WTC11 (cell line): ENCODE data around the gene UBE2N. TPM values are rescaled to one million over a fixed set of nuclear protein-coding genes. Genes with fewer than 3 reads are reported as not detected.
"Not testable (repeated sequence)": the region's sequence is repeated elsewhere in the genome, so short reads cannot be mapped to it uniquely, and the experiment has no call there.

ENCODE experiments used
- ATAC-seq: fragments of 200-7000 bp; cut with Tn5 transposase; 2 replicates; pipeline ENCODE4 v1.10.0; 2021; ENCODE audit warnings: mild to moderate bottlenecking, moderate library complexity
- CTCF ChIA-PET: fragments of 300-600 bp; sonication (Branson Sonifier 250); formaldehyde crosslinking; loops from one replicate; lab custom pipeline; 2021; ENCODE audit warnings: antibody characterized with exemption; lab: Charles Lee
- POLR2A ChIA-PET: fragments of 350-600 bp; sonication (Branson Sonifier 250); formaldehyde crosslinking; loops from one replicate; lab custom pipeline; 2021; ENCODE audit warnings: antibody characterized with exemption; lab: Charles Lee
- DNase-seq: peaks from one replicate; pipeline ENCODE4 v3.0.0; 2021; ENCODE audit warnings: low spot score
- H3K27ac Mint-ChIP-seq: 2 replicates; pipeline ENCODE4 v1.8.0; 2021; ENCODE audit warnings: mixed read lengths
- H3K27me3 Mint-ChIP-seq: 2 replicates; pipeline ENCODE4 v1.8.0; 2021; ENCODE audit warnings: low read depth, mild to moderate bottlenecking, moderate library complexity, mixed read lengths
- H3K36me3 Mint-ChIP-seq: 2 replicates; pipeline ENCODE4 v1.8.0; 2021; ENCODE audit warnings: mixed read lengths
- H3K4me1 Mint-ChIP-seq: 2 replicates; pipeline ENCODE4 v1.8.0; 2022; ENCODE audit warnings: mixed read lengths
- H3K4me3 Mint-ChIP-seq: 2 replicates; pipeline ENCODE4 v1.8.0; 2021; ENCODE audit warnings: mild to moderate bottlenecking, moderate library complexity, mixed read lengths
- H3K9me3 Mint-ChIP-seq: 2 replicates; pipeline ENCODE4 v1.8.0; 2021; ENCODE audit warnings: mixed read lengths
- ATF1 ChIP-seq: sonication (generic); formaldehyde crosslinking; IDR thresholded peaks from 2 replicates; pipeline ENCODE4 v1.8.1; 2023; ENCODE audit warnings: mild to moderate bottlenecking, moderate library complexity, missing genetic modification reagents
- ATF3 ChIP-seq: sonication (generic); formaldehyde crosslinking; conservative IDR thresholded peaks from 2 replicates; pipeline ENCODE4 v1.8.1; 2022; ENCODE audit warnings: mild to moderate bottlenecking, missing genetic modification reagents
- CDX4 ChIP-seq: fragments of 250-450 bp; sonication (Bioruptor Pico); IDR thresholded peaks from 2 replicates; pipeline ENCODE4 v1.9.0; 2021; ENCODE audit warnings: moderate library complexity, mild to moderate bottlenecking, inconsistent platforms, borderline replicate concordance
- E2F1 ChIP-seq: sonication (generic); formaldehyde crosslinking; IDR thresholded peaks from 2 replicates; pipeline ENCODE4 v1.8.0; 2022; ENCODE audit warnings: mild to moderate bottlenecking, missing genetic modification reagents
- E2F4 ChIP-seq: sonication (generic); formaldehyde crosslinking; IDR thresholded peaks from 2 replicates; pipeline ENCODE4 v1.8.1; 2022; ENCODE audit warnings: low read depth, mild to moderate bottlenecking, moderate library complexity, missing genetic modification reagents, borderline replicate concordance
- ELF4 ChIP-seq: sonication (generic); formaldehyde crosslinking; IDR thresholded peaks from 2 replicates; pipeline ENCODE4 v1.8.1; 2022; ENCODE audit warnings: low read depth, mild to moderate bottlenecking, moderate library complexity, missing genetic modification reagents
- ERG ChIP-seq: fragments of 250-450 bp; sonication (Bioruptor Pico); IDR thresholded peaks from 2 replicates; pipeline ENCODE4 v1.8.0; 2021; ENCODE audit warnings: mild to moderate bottlenecking
- GABPB1 ChIP-seq: sonication (generic); formaldehyde crosslinking; IDR thresholded peaks from 2 replicates; pipeline ENCODE4 v1.8.1; 2023; ENCODE audit warnings: mild to moderate bottlenecking, missing genetic modification reagents
- HMGA2 ChIP-seq: fragments of 250-450 bp; sonication (Bioruptor Pico); IDR thresholded peaks from 2 replicates; pipeline ENCODE4 v1.4.0; 2021; ENCODE audit warnings: mild to moderate bottlenecking, moderate library complexity
- HMGXB4 ChIP-seq: sonication (generic); formaldehyde crosslinking; IDR thresholded peaks from 2 replicates; pipeline ENCODE4 v1.8.1; 2023; ENCODE audit warnings: mild to moderate bottlenecking, moderate library complexity, missing genetic modification reagents
- JAZF1 ChIP-seq: fragments of 250-450 bp; sonication (Bioruptor Pico); IDR thresholded peaks from 2 replicates; pipeline ENCODE4 v1.9.0; 2021; ENCODE audit warnings: moderate library complexity, mild to moderate bottlenecking, inconsistent platforms
- MXD4 ChIP-seq: fragments of 250-450 bp; sonication (Bioruptor Pico); IDR thresholded peaks from 2 replicates; pipeline ENCODE4 v1.8.0; 2021; ENCODE audit warnings: mild to moderate bottlenecking, moderate library complexity, borderline replicate concordance
- PRDM15 ChIP-seq: sonication (generic); formaldehyde crosslinking; IDR thresholded peaks from 2 replicates; pipeline ENCODE4 v1.8.0; 2022; ENCODE audit warnings: missing genetic modification reagents
- PRRX2 ChIP-seq: fragments of 250-450 bp; sonication (Bioruptor Pico); IDR thresholded peaks from 2 replicates; pipeline ENCODE4 v1.8.0; 2021; ENCODE audit warnings: mild to moderate bottlenecking
- RELA ChIP-seq: sonication (generic); formaldehyde crosslinking; IDR thresholded peaks from 2 replicates; pipeline ENCODE4 v1.8.1; 2022; ENCODE audit warnings: missing genetic modification reagents, mild to moderate bottlenecking, borderline replicate concordance
- SMAD3 ChIP-seq: sonication (generic); formaldehyde crosslinking; IDR thresholded peaks from 2 replicates; pipeline ENCODE4 v1.8.0; 2022; ENCODE audit warnings: missing genetic modification reagents, mild to moderate bottlenecking, borderline replicate concordance
- TP53 ChIP-seq: sonication (generic); formaldehyde crosslinking; IDR thresholded peaks from 2 replicates; pipeline ENCODE4 v1.8.1; 2023; ENCODE audit warnings: mild to moderate bottlenecking, missing genetic modification reagents
- ZNF219 ChIP-seq: sonication (generic); formaldehyde crosslinking; IDR thresholded peaks from 2 replicates; pipeline ENCODE4 v1.8.0; 2023; ENCODE audit warnings: missing genetic modification reagents, mild to moderate bottlenecking, borderline replicate concordance
- ZNF281 ChIP-seq: sonication (generic); formaldehyde crosslinking; IDR thresholded peaks from 2 replicates; pipeline ENCODE4 v1.8.0; 2023; ENCODE audit warnings: mild to moderate bottlenecking, missing genetic modification reagents
- ZNF671 ChIP-seq: fragments of 250-450 bp; sonication (Bioruptor Pico); IDR thresholded peaks from 2 replicates; pipeline ENCODE4 v1.8.0; 2021; ENCODE audit warnings: mild to moderate bottlenecking
- total RNA-seq: library from RNA; stranded (reverse); gene quantifications from 3 replicates; pipeline ENCODE4 v1.2.3, GENCODE V29; 2021

Gene UBE2N
- total RNA-seq, 1 experiment from 2014 or later, result 195 TPM

- H3K27ac Mint-ChIP-seq, ATAC-seq, DNase-seq, H3K9me3 Mint-ChIP-seq, H3K4me3 Mint-ChIP-seq, H3K27me3 Mint-ChIP-seq, POLR2A ChIA-PET: not testable (repeated sequence)
- H3K4me1 Mint-ChIP-seq, result peaks cover 12% of the 10 kb centered on the region
- CTCF ChIA-PET, result interaction anchor here (1.3 kb wide), 1 partner anchor 10 kb away, joined by 5 read pairs; no protein-coding TSS in a partner anchor
- H3K36me3 Mint-ChIP-seq, result peaks cover 32% of the 10 kb centered on the region
Observed at GRCh38 chr12:93409343-93410187, 32.2 kb downstream of the UBE2N start.

- TF ChIP-seq ZNF219 (CRISPR knock-in tag) (no peak), ZNF281 (CRISPR knock-in tag) (no peak), E2F4 (no peak), PRRX2 (no peak), ERG (CRISPR knock-in tag) (no peak), ELF4 (CRISPR knock-in tag) (no peak), E2F1 (CRISPR knock-in tag) (no peak), MXD4 (CRISPR knock-in tag) (no peak), CDX4 (CRISPR knock-in tag) (no peak), PRDM15 (CRISPR knock-in tag) (no peak), SMAD3 (CRISPR knock-in tag) (no peak), TP53 (no peak), RELA (no peak), ATF1 (CRISPR knock-in tag) (no peak), GABPB1 (CRISPR knock-in tag) (no peak), JAZF1 (no peak), ATF3 (CRISPR knock-in tag) (no peak), ZNF671 (CRISPR knock-in tag) (no peak), HMGA2 (no peak), HMGXB4 (CRISPR knock-in tag) (no peak)
- TF ChIP-seq, all 79 proteins: peak for 0
- ATAC-seq, result no peak
Observed at GRCh38 chr12:93408813-93409212, 32.9 kb downstream of the UBE2N start.

More at GRCh38 chr12:93408813-93409212, 32.9 kb downstream of the UBE2N start:
- DNase-seq, result no peak
- CTCF ChIA-PET, result interaction anchor here (1.1 to 1.3 kb wide), 2 partner anchors 11 to 12 kb away, joined by 3 to 5 read pairs; no protein-coding TSS in a partner anchor
- POLR2A ChIA-PET, result no interaction called here
- Mint-ChIP-seq H3K4me3 (no peak overlapping the region), H3K4me1 (peaks cover 9% of the 10 kb centered on the region), H3K27ac (peak overlapping the region; percentile 16; the same call in 1 of the 2 replicates), H3K27me3 (no peaks in the 10 kb centered on the region), H3K36me3 (peaks cover 29% of the 10 kb centered on the region), H3K9me3 (peaks cover 3% of the 10 kb centered on the region; the same call in 1 of the 2 replicates)
